GM21390 (cell line): ENCODE measurements around the gene P4HA3.

Experiments
- ATAC-seq: cut with Tn5 transposase; IDR thresholded peaks from one replicate; pipeline ENCODE4 v1.9.1; 2021; ENCODE audit not compliant: unreplicated experiment

The P4HA3 gene

GRCh38 chr11:74318241-74318932, 6.9 kb upstream of the P4HA3 start:
- no peak for ATAC-seq

- no peak for ATAC-seq
Measured at GRCh38 chr11:74316772-74317505, 5.5 kb upstream of the P4HA3 start.

GRCh38 chr11:74312326-74312725, 886 bp upstream of the P4HA3 start:
- no peak for ATAC-seq

GRCh38 chr11:74310857-74311256, 583 bp downstream of the P4HA3 start:
- no peak for ATAC-seq

- ATAC-seq, result no peak
Measured at GRCh38 chr11:74307434-74307833, 4.0 kb downstream of the P4HA3 start.

GRCh38 chr11:74306435-74307175, 4.8 kb downstream of the P4HA3 start:
- no peak for ATAC-seq

GRCh38 chr11:74299015-74299414, 12.4 kb downstream of the P4HA3 start:
- no peak for ATAC-seq

GRCh38 chr11:74297484-74297883, 14.0 kb downstream of the P4HA3 start:
- no peak for ATAC-seq

- no peak for ATAC-seq
Measured at GRCh38 chr11:74288911-74289310, 22.5 kb downstream of the P4HA3 start.

GRCh38 chr11:74288161-74288560, 23.3 kb downstream of the P4HA3 start:
- no peak for ATAC-seq

- no peak for ATAC-seq
Measured at GRCh38 chr11:74284466-74284865, 27.0 kb downstream of the P4HA3 start.

GRCh38 chr11:74283580-74284180, 27.8 kb downstream of the P4HA3 start:
- no peak for ATAC-seq

GRCh38 chr11:74282914-74283371, 28.5 kb downstream of the P4HA3 start:
- no peak for ATAC-seq

- ATAC-seq, result no peak
Measured at GRCh38 chr11:74282421-74282820, 29.0 kb downstream of the P4HA3 start.

GRCh38 chr11:74280494-74280893, 30.9 kb downstream of the P4HA3 start:
- no peak for ATAC-seq

GRCh38 chr11:74279256-74279655, 32.2 kb downstream of the P4HA3 start:
- ATAC-seq, result no peak

GRCh38 chr11:74278721-74279161, 32.7 kb downstream of the P4HA3 start:
- ATAC-seq, result no peak

- ATAC-seq, result no peak
Measured at GRCh38 chr11:74278103-74278502, 33.3 kb downstream of the P4HA3 start.

GRCh38 chr11:74276581-74276980, 34.9 kb downstream of the P4HA3 start:
- no peak for ATAC-seq

- ATAC-seq, result no peak
Measured at GRCh38 chr11:74272276-74272675, 39.2 kb downstream of the P4HA3 start.

- ATAC-seq, result no peak
Measured at GRCh38 chr11:74269161-74269811, 42.2 kb downstream of the P4HA3 start.
